HG02759 (cell line): ENCODE data around the gene ITIH3.

ENCODE experiments used
- ATAC-seq: cut with Tn5 transposase; IDR thresholded peaks from one replicate; pipeline ENCODE4 v1.9.1; 2021; ENCODE audit warnings: mild to moderate bottlenecking, moderate library complexity; ENCODE audit not compliant: unreplicated experiment

Gene ITIH3

GRCh38 chr3:52822363-52822762 lies 27.8 kb downstream of the ITIH3 start:
- ATAC-seq = no peak

- no peak for ATAC-seq
Measured at GRCh38 chr3:52824037-52824436, 29.4 kb downstream of the ITIH3 start.

GRCh38 chr3:52827441-52827840 lies 32.8 kb downstream of the ITIH3 start:
- ATAC-seq = no peak

- ATAC-seq = no peak
Measured at GRCh38 chr3:52827866-52828376, 33.3 kb downstream of the ITIH3 start.

GRCh38 chr3:52829482-52829881 lies 34.9 kb downstream of the ITIH3 start:
- no peak for ATAC-seq

GRCh38 chr3:52829906-52830463 lies 35.4 kb downstream of the ITIH3 start:
- no peak for ATAC-seq

- no peak for ATAC-seq
Measured at GRCh38 chr3:52830535-52831258, 36.1 kb downstream of the ITIH3 start, which contains the start of gene ITIH4. TSS of gene ITIH4 (minus strand) at chr3:52830672. CDS start at chr3:52830642, 30 bp downstream.

- ATAC-seq = no peak
Measured at GRCh38 chr3:52831500-52832301, 37.1 kb downstream of the ITIH3 start.

GRCh38 chr3:52833202-52833601 lies 38.6 kb downstream of the ITIH3 start:
- no peak for ATAC-seq

- no peak for ATAC-seq
Measured at GRCh38 chr3:52834871-52835501, 40.4 kb downstream of the ITIH3 start, which contains the start of gene MUSTN1. TSS of gene MUSTN1 (minus strand) at chr3:52835019. CDS start at chr3:52834948, 71 bp downstream.

GRCh38 chr3:52835766-52836470 lies 41.3 kb downstream of the ITIH3 start:
- no peak for ATAC-seq

GRCh38 chr3:52836471-52836845 lies 41.9 kb downstream of the ITIH3 start:
- no peak for ATAC-seq

- no peak for ATAC-seq
Measured at GRCh38 chr3:52836986-52837385, 42.4 kb downstream of the ITIH3 start.

- no peak for ATAC-seq
Measured at GRCh38 chr3:52838561-52839267, 44.1 kb downstream of the ITIH3 start.

- ATAC-seq = no peak
Measured at GRCh38 chr3:52839268-52839575, 44.6 kb downstream of the ITIH3 start.

- ATAC-seq = no peak
Measured at GRCh38 chr3:52839892-52840545, 45.4 kb downstream of the ITIH3 start.

- peak; percentile 68 for ATAC-seq
Measured at GRCh38 chr3:52841211-52841980, 46.8 kb downstream of the ITIH3 start.

GRCh38 chr3:52841981-52842340 lies 47.4 kb downstream of the ITIH3 start:
- ATAC-seq = no peak

GRCh38 chr3:52842424-52842823 lies 47.8 kb downstream of the ITIH3 start:
- no peak for ATAC-seq
